Measurements from ENCODE around the gene CPB2. TPM values are rescaled to one million over a fixed set of nuclear protein-coding genes. Genes with fewer than 3 reads are reported as not detected.

The CPB2 gene
- total RNA-seq, 2 donors from 2014 or later = not detected

DNA sequence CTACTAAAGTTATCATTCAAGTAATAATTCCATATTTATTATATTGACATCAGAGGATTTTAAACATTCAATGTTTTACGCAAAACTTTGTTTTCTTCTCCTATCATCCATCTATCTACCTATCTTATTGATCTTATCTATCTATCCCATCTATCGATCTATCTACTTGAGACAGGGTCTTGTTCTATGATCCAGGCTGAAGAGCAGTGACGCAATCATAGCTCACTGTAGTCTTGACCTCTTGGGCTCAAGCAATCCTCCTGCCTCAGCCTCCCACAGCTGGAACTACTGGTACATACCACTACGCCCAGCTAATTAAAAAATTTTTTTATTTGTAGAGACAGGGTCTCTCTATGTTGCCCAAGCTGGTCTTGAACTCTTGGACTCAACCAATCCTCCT lies 79.7 kb downstream of the CPB2 start:
- intact Hi-C loops (cut with DNase I, micrococcal nuclease) = no loop called here

DNA sequence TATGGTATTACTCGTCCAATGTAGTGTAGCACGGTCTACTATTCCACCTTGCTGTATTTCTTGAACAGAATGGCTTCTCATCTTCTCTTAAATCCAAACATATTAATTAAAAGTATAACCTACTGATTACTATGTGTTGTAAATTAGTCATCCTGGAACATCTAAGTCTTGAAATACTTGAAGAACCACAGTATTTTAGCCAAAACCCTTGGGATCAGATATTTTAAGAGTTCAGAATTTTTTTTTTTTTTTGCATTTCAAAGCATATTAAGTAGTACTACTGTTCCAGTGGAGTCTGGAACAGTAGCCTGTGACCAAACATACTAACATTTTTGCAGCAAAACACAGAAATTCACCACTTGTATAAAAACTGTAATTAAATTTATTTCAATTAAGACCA lies 82.4 kb downstream of the CPB2 start:
- no peak for ATAC-seq
- DNase-seq = no peak
- intact Hi-C loops (cut with DNase I, micrococcal nuclease) = no loop called here

More for the DNA sequence above, 79.7 kb downstream of the CPB2 start:
- DNase-seq = no peak
- ATAC-seq = no peak

DNA sequence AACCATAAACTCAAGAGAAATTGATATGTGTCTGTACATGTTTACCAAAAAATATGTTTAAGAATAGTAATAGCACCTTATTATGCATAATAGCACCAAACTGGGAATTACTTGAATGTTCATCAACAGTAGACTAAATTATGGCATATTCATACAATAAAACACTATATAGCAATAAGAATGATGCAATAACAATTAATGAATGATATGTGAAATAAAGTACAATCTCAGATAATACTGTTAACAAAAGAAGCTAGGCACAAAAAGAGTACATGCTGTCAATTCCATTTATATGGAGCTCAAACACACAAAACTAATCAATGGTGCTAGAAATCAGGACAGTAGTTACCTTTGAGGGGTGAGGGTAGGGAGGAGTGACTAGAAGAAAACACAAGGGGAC lies 88.6 kb downstream of the CPB2 start:
- intact Hi-C loops (cut with DNase I, micrococcal nuclease) = no loop called here
- no peak for DNase-seq
- ATAC-seq = no peak

DNA sequence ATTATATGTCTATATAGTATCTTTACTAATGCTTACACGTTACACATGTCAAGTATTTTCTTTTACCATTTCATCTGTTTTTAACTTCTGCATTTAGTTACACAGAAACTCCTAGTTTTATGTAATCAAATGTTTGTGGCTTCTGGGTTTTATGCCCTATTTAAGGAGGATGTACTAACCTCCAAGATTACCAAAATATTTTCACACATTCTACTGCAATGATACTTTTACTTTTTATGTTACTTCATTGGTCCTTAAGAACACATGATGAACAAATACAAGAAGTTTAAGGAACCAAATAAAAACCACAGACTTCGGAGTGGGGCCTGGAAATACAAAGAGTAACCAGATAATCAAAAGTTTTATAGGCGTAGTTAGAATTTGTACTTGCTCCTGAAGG lies 89.5 kb downstream of the CPB2 start:
- ATAC-seq (no peak), DNase-seq (no peak)
- intact Hi-C loops (cut with DNase I, micrococcal nuclease) = no loop called here

DNA sequence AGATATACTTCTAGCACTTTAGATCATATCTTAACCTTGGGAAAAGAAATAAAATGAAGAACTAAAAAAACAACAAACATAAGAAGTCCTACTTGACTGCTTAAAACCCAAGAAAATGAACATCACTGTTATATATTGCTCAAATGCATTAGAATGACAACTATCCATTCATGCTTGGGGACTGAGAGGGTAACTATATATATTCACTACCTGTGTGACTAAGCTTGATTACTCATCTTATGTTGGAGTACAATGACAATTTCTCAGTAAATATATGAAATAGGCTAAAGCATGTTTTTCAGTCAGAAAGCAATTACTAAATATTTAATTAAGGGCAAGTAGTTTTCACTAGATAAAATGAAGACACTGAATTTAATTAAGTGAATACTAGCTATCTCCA lies 92.4 kb downstream of the CPB2 start:
- intact Hi-C loops (cut with DNase I, micrococcal nuclease) = no loop called here

DNA sequence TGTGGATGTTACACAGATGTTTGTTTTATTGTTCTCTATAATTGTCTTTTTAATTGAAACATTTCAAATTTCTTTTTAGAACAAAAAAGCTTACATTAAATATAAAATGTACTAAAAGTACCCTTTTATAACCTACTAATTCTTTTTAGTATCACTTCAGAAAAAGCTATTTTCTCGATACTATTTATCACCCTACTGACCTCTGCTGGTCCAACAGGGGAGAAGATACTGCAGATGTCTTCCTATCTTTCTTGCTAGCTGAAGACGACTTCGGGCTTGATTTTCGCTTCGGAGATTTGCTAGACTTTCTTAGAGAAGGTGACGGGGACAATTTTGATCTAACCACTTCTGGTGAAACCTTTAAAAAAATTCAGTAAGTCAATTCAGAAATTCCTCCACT lies 94.7 kb downstream of the CPB2 start:
- no peak for DNase-seq
- intact Hi-C loops (cut with DNase I, micrococcal nuclease) = no loop called here
- ATAC-seq = no peak

More for the DNA sequence above, 92.4 kb downstream of the CPB2 start:
- DNase-seq (no peak), ATAC-seq (no peak)

DNA sequence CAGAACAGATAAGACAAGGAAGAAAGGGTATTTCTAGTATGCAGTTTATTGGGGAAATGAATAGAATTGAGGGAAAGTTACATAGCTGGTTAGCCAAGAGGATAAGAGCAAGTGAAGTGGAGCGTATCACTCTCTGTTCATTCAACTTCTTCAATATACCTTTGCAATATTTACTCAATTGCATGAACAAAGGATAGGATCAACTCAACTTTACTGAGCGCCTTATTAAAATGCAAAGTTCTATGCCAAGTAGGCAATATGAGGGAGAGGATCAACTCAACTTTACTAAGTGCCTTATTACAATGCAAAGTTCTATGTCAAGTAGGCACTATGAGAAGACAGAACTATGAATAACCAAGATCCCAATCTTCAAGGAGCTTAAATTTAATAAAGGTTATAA lies 96.2 kb downstream of the CPB2 start:
- DNase-seq (no peak), ATAC-seq (no peak)
- intact Hi-C loops (cut with DNase I, micrococcal nuclease) = no loop called here

DNA sequence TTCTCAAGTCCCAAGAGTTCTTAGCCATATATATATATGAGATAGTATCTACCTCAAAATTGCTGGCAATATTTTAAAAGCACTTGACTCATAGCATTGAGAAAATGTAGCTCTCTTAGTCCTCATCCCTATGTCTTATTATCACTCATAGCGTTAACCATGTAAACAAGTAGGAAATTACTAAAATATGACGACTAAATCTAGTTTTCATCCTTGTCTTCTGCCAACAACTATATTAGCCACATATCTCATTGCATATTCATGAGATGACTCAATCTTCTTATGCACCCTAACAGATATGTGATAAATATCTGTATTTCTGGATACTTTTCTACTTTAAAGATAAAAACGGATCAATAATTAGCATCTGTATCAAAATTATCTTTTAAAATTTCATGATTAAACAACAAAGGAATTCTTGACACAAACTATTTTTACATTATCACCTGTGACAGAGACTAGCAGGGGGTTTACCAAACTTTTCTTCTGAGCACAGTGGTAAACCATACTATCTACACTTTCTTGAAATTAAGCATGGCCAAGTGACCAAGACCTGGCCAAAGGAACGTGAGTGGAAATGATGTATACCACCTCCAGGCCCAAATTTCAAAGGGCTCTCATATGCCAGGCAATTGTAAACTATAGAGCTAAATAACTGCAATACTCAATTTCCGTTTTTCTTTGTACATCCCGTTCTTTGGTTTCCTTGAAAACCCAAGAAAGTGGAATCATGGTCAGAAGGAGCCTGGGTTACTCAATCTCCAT lies 98.0 kb downstream of the CPB2 start:
- intact Hi-C loops (cut with DNase I, micrococcal nuclease) = no loop called here
- DNase-seq = no peak
- no peak for ATAC-seq

DNA sequence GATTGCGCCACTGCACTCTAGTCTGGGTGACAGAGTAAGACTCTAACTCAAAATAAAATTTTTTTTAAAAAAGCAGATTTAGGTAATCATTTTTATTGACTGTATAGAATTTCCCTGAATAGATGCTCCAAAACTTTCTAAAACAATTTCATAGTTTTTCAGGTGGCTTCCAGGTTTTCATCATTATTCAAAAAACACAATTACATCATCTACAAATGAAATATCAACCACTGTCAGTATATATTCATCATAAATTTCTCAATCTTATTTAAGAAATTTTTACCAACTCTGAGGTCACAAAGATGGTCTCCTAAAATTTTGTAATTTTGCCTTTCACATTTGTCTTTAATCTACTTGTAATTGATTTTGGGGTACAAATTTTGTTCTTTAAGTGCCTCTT lies 100.3 kb downstream of the CPB2 start:
- ATAC-seq = no peak
- intact Hi-C loops (cut with DNase I, micrococcal nuclease) = no loop called here
- no peak for DNase-seq

Other genes with a start within 250 kb of the CPB2 start
- gene ZC3H13, start 52.3 kb downstream of the CPB2 start, total RNA-seq = 10 to 100 TPM; 26.1 to 27.8 TPM
- 10 to 100 TPM in 1 of 2 donors, 1 to 10 TPM in 1; 9.4 to 33.4 TPM for gene LCP1, start 77.1 kb upstream of the CPB2 start, total RNA-seq
- not detected for gene LRRC63, start 106.9 kb upstream of the CPB2 start, total RNA-seq

Measured in left colon (tissue), 2 donors.